AG10803 (cell line): ENCODE results near the gene LHFPL6.

Experiments used
- DNase-seq: peaks from one replicate; pipeline ENCODE4 v3.0.0; 2010; ENCODE audit warnings: low read depth
- H3K4me3 ChIP-seq: 2 replicates; pipeline ENCODE4 v1.5.1; 2011; ENCODE audit warnings: mild to moderate bottlenecking, low read length, control low read depth
- TF ChIP-seq, protein P1 (sequence below): conservative IDR thresholded peaks from 2 replicates; pipeline ENCODE4 v1.5.1; 2011; ENCODE audit warnings: mild to moderate bottlenecking, low read length, control low read depth, inconsistent platforms

LHFPL6 gene

GRCh38 chr13:39397226-39397895 lies 205.6 kb downstream of the LHFPL6 start:
- no peak for DNase-seq
- TF ChIP-seq, protein P1, sequence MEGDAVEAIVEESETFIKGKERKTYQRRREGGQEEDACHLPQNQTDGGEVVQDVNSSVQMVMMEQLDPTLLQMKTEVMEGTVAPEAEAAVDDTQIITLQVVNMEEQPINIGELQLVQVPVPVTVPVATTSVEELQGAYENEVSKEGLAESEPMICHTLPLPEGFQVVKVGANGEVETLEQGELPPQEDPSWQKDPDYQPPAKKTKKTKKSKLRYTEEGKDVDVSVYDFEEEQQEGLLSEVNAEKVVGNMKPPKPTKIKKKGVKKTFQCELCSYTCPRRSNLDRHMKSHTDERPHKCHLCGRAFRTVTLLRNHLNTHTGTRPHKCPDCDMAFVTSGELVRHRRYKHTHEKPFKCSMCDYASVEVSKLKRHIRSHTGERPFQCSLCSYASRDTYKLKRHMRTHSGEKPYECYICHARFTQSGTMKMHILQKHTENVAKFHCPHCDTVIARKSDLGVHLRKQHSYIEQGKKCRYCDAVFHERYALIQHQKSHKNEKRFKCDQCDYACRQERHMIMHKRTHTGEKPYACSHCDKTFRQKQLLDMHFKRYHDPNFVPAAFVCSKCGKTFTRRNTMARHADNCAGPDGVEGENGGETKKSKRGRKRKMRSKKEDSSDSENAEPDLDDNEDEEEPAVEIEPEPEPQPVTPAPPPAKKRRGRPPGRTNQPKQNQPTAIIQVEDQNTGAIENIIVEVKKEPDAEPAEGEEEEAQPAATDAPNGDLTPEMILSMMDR: no peak
- H3K4me3 ChIP-seq: no peak overlapping the region

- H3K4me3 ChIP-seq: no peak overlapping the region
- TF ChIP-seq, protein P1: no peak
- DNase-seq: no peak
Observed at GRCh38 chr13:39394796-39395678, 208.0 kb downstream of the LHFPL6 start.

DNA sequence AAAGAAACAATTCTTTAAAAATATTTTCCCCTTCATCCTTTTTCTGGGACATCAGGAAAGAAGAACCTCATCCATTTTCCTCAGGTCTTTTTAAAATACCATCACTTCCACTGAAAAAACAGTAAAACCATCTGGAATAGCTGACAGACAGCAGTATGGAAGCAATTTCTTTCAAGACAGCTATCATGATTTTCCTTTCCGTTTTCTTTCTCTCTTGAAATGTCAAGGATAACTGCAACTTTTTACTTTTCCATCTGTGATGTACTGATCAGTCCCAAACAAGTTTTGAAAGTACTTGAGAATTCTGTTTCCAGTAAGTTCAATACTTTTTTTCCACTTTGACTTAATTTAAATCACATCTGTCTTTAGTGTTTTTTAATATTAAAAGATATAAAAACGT lies 211.2 kb downstream of the LHFPL6 start:
- H3K4me3 ChIP-seq: no peak overlapping the region
- DNase-seq: no peak
- TF ChIP-seq, protein P1: no peak

DNA sequence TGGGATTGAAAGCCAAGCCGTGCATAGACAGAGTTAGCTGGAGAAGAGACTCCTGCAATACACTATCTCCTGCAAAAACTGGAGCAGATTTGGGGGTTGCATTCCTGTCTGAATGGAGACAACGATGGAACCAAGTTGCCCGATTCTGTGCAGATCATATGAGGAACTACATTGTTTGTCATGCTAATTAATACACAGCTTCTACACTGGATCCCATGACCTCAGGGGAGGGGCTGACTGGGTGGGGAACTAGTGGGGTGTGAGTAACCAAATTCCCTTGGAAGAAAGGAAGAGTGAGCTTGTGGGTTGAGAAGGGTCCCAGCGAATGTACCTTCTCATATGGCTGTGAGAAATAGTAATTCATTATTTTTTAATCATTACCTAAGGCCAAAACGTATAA lies 214.0 kb downstream of the LHFPL6 start:
- H3K4me3 ChIP-seq: no peak overlapping the region
- DNase-seq: no peak
- TF ChIP-seq, protein P1: no peak

GRCh38 chr13:39385621-39386231 lies 217.3 kb downstream of the LHFPL6 start:
- H3K4me3 ChIP-seq: no peak overlapping the region
- TF ChIP-seq, protein P1: no peak
- no peak for DNase-seq

DNA sequence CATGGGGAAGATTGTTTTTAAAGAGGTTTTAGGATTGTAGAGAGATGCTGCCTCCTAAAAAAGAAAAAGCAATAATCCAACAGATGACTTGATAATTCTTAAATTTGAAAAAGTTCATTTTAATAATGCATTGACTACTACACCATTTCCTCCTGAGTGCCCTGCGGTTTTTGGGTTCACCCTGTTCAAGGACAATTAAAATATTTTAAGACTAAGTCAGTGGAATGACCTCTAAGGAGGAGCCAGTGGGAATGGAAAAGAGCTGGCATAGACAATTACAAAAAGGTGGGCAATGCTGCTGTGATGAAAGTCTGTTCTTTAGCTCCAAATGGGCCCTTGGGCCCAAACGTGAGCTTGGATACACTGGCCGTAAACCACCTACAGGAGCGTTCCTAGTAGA lies 217.8 kb downstream of the LHFPL6 start:
- no peak for DNase-seq
- TF ChIP-seq, protein P1: no peak
- no peak overlapping the region for H3K4me3 ChIP-seq
